DMS153 (cell line): ENCODE data around the gene CEND1.
"Not testable (repeated sequence)": the region's sequence is repeated elsewhere in the genome, so short reads cannot be mapped to it uniquely, and the experiment has no call there.

Source experiments
- DNase-seq: peaks from one replicate; lab custom pipeline; 2025; lab: John Stamatoyannopoulos, UW

The CEND1 gene

GRCh38 chr11:763549-764321 is 26.2 kb downstream of the CEND1 start:
- DNase-seq, result no peak

- DNase-seq, result no peak
These were observed 26.8 kb downstream of the CEND1 start for GRCh38 chr11:763073-763463.

- DNase-seq, result no peak
These were observed 27.3 kb downstream of the CEND1 start for GRCh38 chr11:762421-763072.

- DNase-seq, result no peak
These were observed 28.3 kb downstream of the CEND1 start for GRCh38 chr11:761526-762108.

- no peak for DNase-seq
These were observed 29.7 kb downstream of the CEND1 start for GRCh38 chr11:760236-760635.

GRCh38 chr11:749731-750130 is 40.2 kb downstream of the CEND1 start:
- no peak for DNase-seq

- DNase-seq, result no peak
These were observed 41.9 kb downstream of the CEND1 start for GRCh38 chr11:748007-748359.

GRCh38 chr11:747158-748006 is 42.5 kb downstream of the CEND1 start, which contains the start of gene TALDO1:
TALDO1 (plus strand) TSS chr11:747464; CDS start chr11:747482, 18 bp downstream.
- peak; percentile 76 for DNase-seq

- no peak for DNase-seq
These were observed 43.4 kb downstream of the CEND1 start for GRCh38 chr11:746289-747157.

GRCh38 chr11:745428-745827 is 44.5 kb downstream of the CEND1 start:
- DNase-seq, result no peak

GRCh38 chr11:742571-743201 is 47.2 kb downstream of the CEND1 start:
- DNase-seq, result no peak

GRCh38 chr11:742156-742546 is 47.7 kb downstream of the CEND1 start:
- no peak for DNase-seq

- not testable (repeated sequence) for DNase-seq
These were observed 52.0 kb downstream of the CEND1 start for GRCh38 chr11:737899-738298.

- no peak for DNase-seq
These were observed 52.5 kb downstream of the CEND1 start for GRCh38 chr11:737366-737765.
